ENCODE measurements around the gene JAK1.

The JAK1 gene

DNA sequence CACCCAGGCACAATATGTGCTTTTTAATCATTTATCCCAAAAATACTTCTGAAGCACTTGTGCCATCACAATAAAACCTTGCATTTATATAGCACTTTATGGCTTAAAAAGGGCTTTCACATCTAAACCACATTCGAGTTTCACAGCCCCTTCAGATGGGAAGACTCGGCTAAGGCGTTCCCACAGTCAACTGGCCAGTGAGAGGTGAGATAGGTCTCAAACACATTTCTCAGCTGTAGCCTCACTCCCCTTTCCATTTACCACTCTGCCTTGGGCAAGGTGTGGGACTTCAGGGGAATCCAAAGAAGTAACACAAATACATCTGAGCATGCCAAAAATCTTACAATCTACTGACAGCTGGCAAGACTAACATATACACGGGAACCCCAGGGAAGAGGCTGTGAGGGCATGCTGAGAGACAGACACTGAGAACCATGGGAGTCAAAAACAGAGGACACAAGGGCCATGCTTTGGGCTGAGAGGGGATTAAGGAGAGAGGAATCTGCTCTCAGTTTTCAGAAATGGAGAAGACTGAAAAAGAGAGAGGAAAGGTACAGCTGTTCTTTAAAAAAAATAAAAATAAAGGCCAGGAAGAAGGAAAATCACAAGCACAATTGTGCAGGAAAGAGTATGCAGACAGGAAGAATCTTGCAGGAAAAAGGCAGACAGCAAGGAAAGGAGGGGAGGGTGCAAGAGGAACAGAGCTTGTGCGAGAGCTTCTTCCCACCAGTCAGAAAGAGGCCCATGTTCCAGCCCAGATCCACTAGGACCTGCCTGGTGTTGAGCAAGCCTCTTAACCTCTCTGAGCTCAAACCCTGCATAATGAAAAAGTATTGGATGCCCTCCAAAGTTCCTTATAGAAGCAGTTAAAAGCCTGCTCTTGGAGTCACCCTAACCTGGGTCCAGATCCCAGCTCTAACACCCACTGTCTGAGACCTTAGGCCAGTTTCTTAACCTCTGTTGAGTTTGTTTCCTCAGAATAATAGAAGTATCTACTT is 73.5 kb downstream of the JAK1 start:
- no peak for DNase-seq (ENCODE audit: low spot score)

DNA sequence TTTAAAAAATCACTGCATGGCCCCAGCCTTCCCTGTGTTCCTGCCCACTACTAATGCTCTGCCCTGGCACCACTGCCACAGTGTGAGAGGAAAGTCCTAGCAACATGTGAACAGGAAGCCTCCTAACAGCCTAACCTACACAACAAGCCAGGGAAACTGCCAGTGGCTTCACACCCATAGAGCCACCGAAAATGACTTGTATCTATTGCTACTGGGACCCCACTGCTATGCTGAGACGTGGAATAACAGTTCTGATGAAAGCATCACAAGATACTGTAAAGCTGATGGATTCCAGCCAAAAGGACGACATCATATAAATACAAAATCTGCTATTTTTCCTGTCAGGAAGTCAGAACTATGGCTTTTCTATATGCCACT is 74.9 kb downstream of the JAK1 start:
- DNase-seq (ENCODE audit: low spot score): no peak

DNA sequence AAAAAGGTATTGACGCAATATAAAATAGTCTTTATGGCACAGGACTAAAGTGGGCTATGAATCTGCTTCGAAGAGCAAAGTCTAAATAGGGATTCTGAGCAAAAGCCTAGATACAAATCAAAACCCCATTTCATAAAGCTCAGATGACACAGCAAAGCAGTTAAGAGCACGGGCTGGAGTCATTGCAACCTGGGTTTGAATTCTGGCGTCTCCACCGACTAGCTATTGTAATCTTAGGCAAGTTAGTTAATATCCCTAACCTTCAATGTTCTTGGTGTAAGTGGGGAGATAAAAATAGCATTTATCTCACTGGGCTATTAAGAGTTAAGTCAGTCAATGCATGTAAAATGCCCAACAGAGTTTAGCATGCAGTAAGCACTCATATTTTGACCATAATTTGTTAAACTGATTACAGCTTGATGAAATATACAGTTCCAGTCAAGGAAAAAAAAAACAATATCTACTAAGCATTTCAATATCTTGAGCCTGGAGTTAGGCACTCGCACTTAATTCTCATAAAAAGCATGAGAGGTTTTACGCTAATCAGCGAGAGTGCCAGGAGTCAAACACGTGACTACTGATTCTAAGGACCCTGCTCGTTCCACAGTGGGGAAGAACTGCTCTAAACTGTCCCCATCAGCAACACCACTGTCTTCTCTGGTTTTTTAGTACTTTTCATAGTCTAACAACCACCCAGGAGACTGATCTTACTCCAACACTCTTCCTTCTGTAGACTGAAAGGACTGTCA is 75.5 kb downstream of the JAK1 start:
- no peak for DNase-seq (ENCODE audit: low spot score)

DNA sequence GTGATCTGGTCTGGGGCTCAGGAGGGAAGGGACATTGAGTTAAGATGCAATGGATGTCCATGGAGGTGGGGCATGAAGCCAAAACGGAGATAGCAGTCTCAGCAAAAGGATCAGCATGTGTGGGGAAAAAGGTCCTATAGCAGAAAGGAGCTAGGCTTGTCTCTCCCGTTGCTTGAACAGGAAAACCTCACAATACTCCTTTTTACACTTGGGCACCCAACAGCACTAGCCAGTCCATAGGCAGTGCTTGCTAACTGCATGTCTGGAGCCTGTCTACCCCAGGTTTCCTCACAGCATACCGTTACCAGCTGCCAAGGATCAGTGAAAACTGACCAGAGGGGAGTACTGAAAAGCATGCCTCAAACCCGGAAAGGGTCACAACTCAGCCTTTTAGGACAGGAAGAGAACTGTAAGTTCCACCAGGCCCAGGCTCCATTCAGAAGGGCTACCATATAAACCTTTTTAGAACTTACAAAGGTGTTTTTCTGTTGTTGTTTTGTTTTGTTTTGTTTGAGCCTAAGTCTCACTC is 78.6 kb downstream of the JAK1 start:
- DNase-seq (ENCODE audit: low spot score): no peak

DNA sequence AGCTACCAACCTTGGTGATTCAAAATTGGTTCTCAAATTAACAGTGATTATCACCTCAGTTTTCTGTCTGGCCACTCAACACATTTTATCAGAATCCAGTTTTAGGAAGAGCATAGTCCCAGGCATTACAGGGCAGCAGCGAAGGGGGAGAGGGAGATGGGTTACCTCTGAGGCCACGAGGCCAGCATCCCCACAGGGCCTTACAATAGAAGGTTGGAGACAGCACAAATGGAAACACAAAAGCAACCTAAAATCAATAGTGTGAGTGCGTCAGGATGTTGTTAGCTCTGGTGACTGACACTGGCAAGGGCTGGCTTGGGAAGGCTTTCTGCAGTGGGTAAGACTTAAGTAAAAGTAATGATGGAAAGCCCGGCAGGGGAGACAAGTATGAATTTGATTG is 79.5 kb downstream of the JAK1 start:
- no peak for DNase-seq (ENCODE audit: low spot score)

DNA sequence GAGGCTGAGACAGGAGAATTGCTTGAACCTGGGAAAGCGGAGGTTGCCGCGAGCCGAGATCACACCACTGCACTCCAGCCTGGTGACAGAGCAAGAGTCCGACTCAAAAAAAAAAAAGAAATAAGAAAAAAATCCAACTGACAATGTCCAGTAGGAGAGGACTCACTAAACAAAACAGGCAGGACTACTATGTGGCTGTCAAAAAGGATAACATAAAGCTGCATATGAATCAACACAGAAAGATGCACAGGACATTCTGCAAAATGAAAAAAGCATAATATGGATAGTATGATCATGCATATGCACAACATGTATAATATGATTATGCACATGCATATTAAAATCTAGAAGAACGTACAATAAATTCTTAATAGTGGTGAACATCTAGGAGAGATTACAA is 80.7 kb downstream of the JAK1 start:
- no peak for DNase-seq (ENCODE audit: low spot score)

DNA sequence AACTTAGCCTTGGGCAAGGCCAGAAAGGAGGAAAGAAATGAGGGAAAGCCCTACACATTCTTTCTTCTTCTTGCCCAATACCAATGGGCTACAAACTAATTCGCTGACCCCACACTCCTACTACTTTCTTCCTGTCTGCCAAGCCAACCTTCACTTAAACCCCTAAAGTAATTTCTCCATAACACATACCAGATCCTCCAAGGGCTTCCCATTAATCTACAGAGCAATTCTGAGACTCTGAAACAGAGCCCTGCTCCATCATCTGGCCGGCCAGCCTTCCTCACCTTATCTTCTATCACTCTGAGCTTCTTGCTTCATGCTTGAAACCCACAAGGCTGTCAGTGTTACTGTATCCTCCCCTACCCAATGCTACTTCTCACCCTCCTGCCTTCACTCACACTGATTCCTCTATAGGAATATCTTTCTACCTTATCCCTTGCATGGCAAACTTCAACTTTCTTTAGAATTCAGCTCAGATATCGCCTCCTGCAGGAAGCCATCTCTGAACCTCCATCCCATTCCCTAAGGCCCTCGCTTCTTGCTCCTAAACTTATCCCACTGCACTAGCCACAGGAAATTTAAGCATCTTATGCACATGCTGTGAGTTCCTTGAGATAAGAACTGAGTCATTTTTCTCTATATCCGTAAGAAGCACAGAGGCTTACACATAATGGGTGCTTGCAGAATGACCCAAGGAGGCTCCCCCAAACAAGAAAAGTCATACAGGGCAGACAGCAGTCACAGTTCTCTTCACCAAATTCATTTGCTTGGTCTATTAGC is 81.9 kb downstream of the JAK1 start:
- DNase-seq (ENCODE audit: low spot score): no peak

DNA sequence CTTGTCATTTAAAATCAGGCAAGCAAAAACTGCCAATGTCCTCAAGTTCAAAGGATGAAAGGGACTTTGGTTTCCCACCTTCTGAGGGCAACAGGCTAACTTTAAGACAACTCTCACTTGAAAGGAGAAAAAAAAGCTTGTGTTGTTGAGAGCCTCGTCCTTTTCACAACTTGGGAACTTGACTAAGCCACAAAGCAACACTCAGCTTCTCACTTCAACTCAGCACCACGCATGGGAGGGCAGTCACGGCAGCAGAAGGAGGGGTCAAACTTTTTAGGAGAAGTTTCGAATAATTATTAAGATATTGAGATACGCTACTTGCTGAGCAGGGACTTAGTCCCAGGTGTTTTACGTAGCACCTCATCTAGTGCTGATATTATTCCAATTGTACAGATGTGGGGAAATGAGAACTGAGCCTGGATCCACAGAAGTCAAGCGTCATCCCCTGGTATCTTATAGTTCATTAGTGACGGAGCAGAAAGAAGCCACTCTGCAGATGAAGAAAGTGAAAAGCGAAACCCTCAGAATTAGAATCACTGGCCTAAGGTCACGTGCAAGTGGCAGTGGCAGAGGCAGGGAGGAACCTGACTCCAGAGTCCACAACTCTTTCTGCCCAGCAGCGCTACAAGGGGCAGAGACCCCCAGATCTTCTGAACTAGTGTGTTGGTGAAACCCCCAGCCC is 83.6 kb downstream of the JAK1 start:
- DNase-seq (ENCODE audit: low spot score): no peak

DNA sequence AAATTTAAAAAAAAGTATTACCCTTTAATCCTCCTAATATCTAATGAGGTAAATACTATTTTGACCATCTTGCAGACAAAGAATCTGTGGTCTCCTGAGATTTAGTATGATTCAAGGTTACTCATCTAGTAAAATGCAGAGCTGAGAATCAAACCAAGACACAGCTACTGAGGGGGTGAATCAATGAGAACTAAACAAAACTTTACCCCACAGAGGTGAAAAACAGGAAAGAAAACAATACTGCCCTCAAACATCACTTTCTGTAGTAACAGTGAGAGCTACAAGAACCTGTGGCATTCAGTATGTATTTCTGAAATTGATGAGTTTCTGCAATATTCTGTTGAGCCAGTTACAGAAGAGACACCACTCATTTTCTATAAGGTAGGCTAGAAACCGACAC is 85.1 kb downstream of the JAK1 start:
- DNase-seq (ENCODE audit: low spot score): no peak

DNA sequence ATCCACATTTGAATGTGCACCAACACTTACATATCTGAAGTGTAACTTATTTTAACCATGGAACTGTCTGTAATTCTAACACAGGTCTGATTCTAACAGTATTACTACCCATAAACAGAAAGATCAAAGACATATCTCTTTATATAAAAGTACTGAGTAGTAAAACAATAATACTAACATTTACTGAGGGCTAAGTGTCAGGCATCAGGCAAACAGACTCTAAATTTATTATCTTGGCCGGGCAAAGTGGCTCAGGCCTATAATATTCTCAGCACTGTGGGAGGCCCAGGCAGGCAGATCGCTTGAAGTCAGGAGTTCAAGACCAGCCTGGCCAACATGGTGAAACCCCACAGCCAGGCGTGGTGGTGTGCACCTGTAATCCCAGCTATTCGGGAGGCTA is 85.9 kb downstream of the JAK1 start:
- DNase-seq (ENCODE audit: low spot score): no peak

DNA sequence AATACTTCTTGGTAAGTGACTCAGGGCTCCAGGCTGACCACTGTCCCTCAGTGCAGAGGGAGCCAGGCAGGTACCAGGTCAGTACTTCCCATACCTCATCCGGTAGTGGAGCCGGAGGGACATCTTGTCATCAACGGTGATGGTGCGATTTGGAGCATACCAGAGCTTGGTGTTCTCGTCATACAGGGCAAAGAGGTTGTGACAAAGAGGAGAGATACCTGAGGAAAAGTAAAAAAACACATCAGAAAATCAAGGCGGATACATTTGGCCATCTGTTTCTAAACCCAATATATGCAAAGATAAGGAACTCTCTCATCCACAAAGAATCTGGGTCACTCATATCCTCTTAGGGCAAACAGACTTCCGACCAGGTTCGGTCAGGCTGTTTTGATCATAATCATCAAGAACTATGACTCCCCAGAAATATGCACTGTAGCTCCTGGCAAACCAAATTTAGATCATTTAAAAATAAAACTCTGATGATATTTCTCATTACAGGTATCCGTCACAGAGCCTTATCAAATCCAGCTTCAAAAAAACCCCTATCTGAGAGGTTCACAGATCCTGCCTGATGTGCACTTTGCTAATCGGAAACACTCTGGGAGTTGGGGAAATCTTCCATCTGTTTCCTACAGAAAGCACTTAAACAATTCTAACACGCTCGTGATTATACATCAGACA is 87.3 kb downstream of the JAK1 start:
- no peak for DNase-seq (ENCODE audit: low spot score)

DNA sequence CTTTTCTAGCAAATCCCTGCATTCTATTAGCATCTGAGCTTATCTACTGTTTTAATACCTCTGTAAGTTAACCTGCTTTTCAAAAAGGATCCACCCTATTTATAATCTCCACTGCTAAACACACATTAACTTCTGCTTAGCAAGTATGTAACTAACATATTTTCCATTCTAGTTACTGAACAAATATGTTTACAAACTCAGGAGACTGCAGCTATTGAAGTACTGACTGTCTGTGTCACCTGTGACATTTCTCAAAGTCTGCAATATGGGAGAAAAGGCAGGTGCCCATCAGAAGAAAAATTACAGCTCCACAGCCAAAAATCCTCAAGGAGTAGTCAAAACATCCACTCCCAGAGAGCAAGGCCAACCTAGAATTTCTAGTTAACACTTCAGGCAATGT is 88.3 kb downstream of the JAK1 start:
- DNase-seq (ENCODE audit: low spot score): no peak

DNA sequence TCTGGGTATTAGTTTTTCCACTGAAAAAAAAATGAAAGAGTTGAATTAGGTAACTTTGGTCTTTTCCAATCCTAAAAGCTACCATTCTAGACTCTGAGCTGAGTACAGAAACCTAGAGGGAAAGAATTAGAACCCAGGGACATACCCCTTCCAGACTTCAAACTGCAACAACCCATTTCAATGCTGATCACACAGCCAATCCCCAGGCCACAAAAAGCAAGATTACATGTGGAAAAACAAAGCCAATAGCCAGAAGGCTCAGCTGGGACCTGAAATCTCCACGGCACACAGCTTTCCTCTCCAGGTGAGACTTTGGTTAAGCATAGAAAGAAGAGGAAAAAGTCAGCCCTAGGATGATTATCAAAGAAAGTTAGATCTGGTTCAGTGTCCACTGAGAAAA is 88.8 kb downstream of the JAK1 start:
- DNase-seq (ENCODE audit: low spot score): no peak

DNA sequence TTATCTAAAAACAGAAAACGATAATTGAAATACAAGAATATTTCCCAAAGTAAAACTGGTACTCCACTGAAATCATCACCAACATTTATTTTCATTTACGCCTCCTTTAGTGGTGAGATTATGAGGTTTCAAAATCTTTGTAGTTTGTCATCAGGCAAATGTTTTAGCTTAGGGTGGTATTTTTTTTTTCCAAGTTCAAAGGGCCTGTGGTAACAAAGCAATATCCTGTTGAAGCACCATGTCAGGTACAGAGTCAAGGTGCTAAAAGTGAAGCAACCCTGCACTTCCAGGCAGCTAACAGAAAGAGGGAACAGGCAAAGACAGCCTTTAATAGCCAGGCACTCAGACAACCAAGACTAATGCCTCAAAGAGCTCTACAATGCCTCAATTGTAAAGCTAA is 89.2 kb downstream of the JAK1 start:
- no peak for DNase-seq (ENCODE audit: low spot score)

DNA sequence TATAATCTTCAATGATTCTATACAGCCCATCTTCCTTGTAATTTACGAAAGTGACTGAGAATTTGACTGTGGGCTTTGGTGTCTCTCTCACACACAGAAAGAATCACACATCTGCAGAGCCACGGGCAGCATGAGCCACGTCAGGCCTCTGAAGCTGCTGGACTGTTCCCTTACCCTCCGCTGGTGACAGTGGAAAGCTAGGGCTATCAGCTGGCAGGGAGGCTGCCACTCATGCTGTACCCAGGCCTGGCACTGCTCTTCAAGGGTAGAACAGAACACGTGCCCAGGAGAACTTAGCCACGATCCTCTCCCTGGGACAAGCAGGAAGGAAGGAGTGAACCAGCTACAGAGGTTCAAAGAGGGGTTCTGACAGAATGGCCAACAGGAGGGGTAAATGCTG is 90.7 kb downstream of the JAK1 start:
- no peak for DNase-seq (ENCODE audit: low spot score)

DNA sequence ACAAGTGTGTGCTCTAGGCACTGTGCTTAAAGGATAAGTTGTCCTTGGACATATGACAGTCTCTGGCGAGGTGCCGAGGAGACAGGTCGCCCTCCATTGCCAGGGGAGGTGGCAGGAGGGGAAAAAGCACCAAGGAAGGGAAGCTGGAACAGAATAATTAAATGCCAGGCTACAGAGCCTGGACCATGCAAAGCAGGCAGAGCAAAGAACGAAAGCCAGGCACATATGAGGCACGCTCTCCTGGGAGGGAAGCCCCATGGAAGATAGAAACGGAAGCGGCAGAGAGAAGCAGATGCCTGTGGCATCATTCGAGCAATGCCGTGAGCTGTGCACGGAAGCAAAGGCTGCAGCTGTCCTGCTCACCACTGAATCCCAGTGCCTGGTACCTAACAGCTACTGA is 91.2 kb downstream of the JAK1 start:
- peak; percentile 19 for DNase-seq (ENCODE audit: low spot score)

DNA sequence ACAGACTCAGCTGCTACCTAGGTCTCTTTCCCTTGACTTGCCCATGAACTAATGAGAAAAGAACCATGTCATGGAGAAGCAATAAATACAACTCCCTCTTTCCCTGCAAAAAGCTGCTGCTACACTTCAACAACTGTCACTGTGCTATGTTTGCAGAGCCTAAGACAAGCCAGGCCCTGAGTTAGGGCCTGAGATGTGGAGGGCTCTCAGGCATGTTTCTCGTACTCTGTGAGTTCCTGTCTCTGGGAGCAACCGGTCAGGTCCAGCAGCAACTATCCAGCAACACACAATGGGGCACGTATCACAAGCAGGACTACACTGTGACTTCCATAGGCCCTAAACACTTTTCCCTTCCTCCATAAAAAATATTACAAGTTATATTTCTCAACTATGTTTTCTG is 91.7 kb downstream of the JAK1 start:
- no peak for DNase-seq (ENCODE audit: low spot score)

DNA sequence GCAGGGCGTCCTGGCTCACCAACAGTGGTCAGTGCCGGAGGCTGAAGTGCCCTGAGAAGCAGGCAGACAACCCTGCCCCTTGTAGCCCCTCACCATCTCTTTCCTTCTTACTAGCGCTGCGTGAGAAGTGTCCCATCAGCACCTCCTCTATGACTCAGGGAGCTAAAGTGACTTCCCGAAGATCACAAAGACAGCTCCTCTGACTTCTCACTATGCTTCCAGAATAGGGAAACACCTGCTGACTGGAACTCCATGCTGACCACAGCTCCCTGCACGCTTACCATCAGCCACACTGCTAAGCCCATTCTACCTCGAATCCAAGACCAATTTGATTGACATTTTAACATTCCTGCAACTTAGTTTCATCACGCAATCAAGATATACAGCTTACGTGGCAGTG is 92.8 kb downstream of the JAK1 start:
- no peak for DNase-seq (ENCODE audit: low spot score)

DNA sequence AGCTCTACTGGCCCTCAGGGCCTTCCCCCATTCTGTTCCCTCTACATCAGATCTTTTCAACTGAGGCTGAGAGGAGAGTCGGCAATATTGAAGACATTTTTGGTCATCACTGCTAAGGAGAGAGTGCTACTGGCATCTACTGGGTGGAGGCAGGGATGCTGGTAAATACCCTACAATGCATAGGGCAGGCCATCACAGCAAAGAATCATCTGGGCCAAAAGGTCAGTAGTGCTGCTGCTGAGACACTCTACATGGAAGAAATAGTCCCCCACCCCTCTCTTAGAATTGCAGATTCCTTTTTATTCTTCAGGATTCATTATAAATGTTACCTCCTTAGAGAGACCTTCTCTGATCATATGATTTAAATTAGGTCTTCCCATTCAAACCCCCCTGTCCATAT is 94.3 kb downstream of the JAK1 start:
- DNase-seq (ENCODE audit: low spot score): no peak

DNA sequence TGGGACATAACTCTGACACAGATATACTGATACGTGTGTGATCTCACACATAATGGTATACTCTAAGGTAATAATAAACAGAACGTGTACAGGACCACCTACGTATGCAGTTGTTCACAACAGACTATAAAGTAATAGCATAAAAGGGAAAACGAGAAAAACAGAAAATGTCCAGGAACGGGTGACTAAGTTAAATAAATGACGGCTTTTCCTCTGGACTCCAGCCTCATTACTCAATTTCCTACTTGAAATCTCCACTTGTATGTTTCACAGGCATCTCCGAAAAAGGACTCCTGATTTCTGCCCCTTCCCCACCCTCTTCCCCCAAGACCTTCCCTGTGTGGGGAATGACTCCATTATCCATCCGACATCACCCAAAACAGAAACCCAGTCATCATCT is 95.1 kb downstream of the JAK1 start:
- no peak for DNase-seq (ENCODE audit: low spot score)

DNA sequence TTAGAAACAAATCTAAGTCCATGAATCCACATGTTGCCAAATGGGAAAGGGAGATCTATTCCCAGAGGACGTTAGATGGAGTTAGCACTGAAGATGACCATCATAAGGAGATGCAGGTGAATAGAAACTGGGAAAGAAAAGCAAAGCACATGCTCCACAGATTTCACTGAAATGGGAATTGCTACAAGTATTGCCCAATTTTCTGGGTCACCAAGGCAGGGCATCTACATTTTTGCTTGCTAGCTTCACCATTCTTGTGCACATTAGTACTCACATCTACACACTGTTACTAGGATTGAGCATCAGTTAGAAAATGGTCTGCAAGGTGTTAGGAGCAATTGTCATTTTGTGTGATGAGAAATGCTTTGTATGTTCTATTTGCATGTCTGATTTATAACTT is 99.1 kb downstream of the JAK1 start:
- no peak for DNase-seq (ENCODE audit: low spot score)

Measured in pons (tissue), 1 donor.